Fibroblast of lung (primary cell): Measurements from ENCODE around the gene PTPN22. TPM values are rescaled to one million over a fixed set of nuclear protein-coding genes. Genes with fewer than 3 reads are reported as not detected.

Experiments
- DNase-seq, 2 donors: peaks; one replicate each; pipeline versions ENCODE4 v3.0.0 to v3.0.0-alpha.2; 2010; ENCODE audit warnings: low read depth in 2 of 2
- H2AFZ ChIP-seq: 2 replicates; pipeline ENCODE4 v1.5.1; 2012; ENCODE audit warnings: low read length, control low read depth, inconsistent platforms
- H3K27ac ChIP-seq: 2 replicates; pipeline ENCODE4 v1.5.1; 2011; ENCODE audit warnings: low read length, control low read depth; ENCODE audit not compliant: insufficient read depth
- H3K27me3 ChIP-seq: 2 replicates; pipeline ENCODE4 v1.5.1; 2011; ENCODE audit warnings: mild to moderate bottlenecking, low read length; ENCODE audit not compliant: control insufficient read depth, insufficient read depth
- H3K36me3 ChIP-seq: 2 replicates; pipeline ENCODE4 v1.5.1; 2011; ENCODE audit warnings: low read length; ENCODE audit not compliant: control insufficient read depth, insufficient read depth
- H3K4me1 ChIP-seq: 2 replicates; pipeline ENCODE4 v1.5.1; 2011; ENCODE audit warnings: low read length; ENCODE audit not compliant: control insufficient read depth, insufficient read depth; ENCODE audit errors: extremely low read depth
- H3K4me2 ChIP-seq: 2 replicates; pipeline ENCODE4 v1.5.1; 2011; ENCODE audit warnings: low read length, control low read depth; ENCODE audit not compliant: insufficient read depth; ENCODE audit errors: extremely low read depth
- H3K4me3 ChIP-seq, 4 experiments: fragments of 200-600 bp in 1 of 4; sonication (generic) in 1 of 4; replicated peaks in 1 of 4; 2 replicates each; pipeline ENCODE4 v1.5.1; 2011 to 2016; ENCODE audit warnings: low read length in 4 of 4, low read depth in 3 of 4, mild to moderate bottlenecking in 3 of 4, control low read depth in 2 of 4, inconsistent platforms in 1 of 4, mixed read lengths in 1 of 4; ENCODE audit not compliant: insufficient read depth in 1 of 4; ENCODE audit errors: control extremely low read depth in 1 of 4
- H3K79me2 ChIP-seq: 2 replicates; pipeline ENCODE4 v1.5.1; 2012; ENCODE audit warnings: mild to moderate bottlenecking, low read length, inconsistent platforms; ENCODE audit not compliant: control insufficient read depth, insufficient read depth
- H3K9ac ChIP-seq: 2 replicates; pipeline ENCODE4 v1.5.1; 2011; ENCODE audit warnings: mild to moderate bottlenecking, low read length, control low read depth; ENCODE audit not compliant: insufficient read depth
- H3K9me3 ChIP-seq: 2 replicates; pipeline ENCODE4 v1.5.1; 2012; ENCODE audit warnings: low read depth, low read length; ENCODE audit not compliant: control insufficient read depth, insufficient read depth
- H4K20me1 ChIP-seq: 2 replicates; pipeline ENCODE4 v1.5.1; 2011; ENCODE audit warnings: low read length; ENCODE audit not compliant: control insufficient read depth, insufficient read depth; ENCODE audit errors: extremely low read depth
- CTCF ChIP-seq, 2 donors: IDR thresholded peaks in 1 of 2; conservative IDR thresholded peaks in 1 of 2; 1 replicate in 1 of 2; 2 replicates in 1 of 2; pipeline ENCODE4 v1.5.1; 2011 to 2012; ENCODE audit warnings: low read length in 2 of 2, control low read depth in 1 of 2, inconsistent platforms in 1 of 2, low read depth in 1 of 2, mild to moderate bottlenecking in 1 of 2
- EZH2 ChIP-seq: IDR thresholded peaks from 2 replicates; pipeline ENCODE4 v1.5.1; 2012; ENCODE audit warnings: low read length, control low read depth, mild to moderate bottlenecking; ENCODE audit errors: missing control alignments
- polyA plus RNA-seq, 2 donors: library from polyadenylated mRNA; depleted of rRNA in 1 of 2; stranded (reverse) in 1 of 2; unstranded in 1 of 2; fragments of >200 nt; gene quantifications; 2 replicates each; pipeline ENCODE4 v1.2.1, GENCODE V29; 2011 to 2012; ENCODE audit warnings: missing spikeins in 1 of 2
- total RNA-seq: library from RNA; depleted of rRNA; stranded (reverse); fragments of >200 nt; gene quantifications from 2 replicates; pipeline ENCODE4 v1.2.1, GENCODE V29; 2014

The PTPN22 gene
- total and polyA plus RNA-seq, 2 donors (not counting 1 experiment from before 2014, with no cell fraction given): 0.10 to 0.33 TPM

- H3K4me3 ChIP-seq: no peak overlapping the region
- no peaks in the 10 kb centered on the region for H3K4me1 ChIP-seq
- H3K36me3 ChIP-seq: no peaks in the 10 kb centered on the region
- H4K20me1 ChIP-seq: no peaks in the 10 kb centered on the region
- no peak overlapping the region for H2AFZ ChIP-seq
- H3K27me3 ChIP-seq: no peaks in the 10 kb centered on the region
- peak overlapping the region; percentile 22 for H3K27ac ChIP-seq
- no peak for TF ChIP-seq CTCF (conservative IDR thresholded peaks at IDR 0.05 in 1 of 2, IDR thresholded peaks at IDR 0.05 in 1 of 2; ENCODE audit: low read depth in 1 of 2, low read length in 2 of 2)
- TF ChIP-seq EZH2: no peak
- H3K4me2 ChIP-seq: no peak overlapping the region
- peaks cover 1% of the 10 kb centered on the region for H3K79me2 ChIP-seq
- no peak overlapping the region for H3K9ac ChIP-seq
- H3K9me3 ChIP-seq: no peaks in the 10 kb centered on the region
- no peak for DNase-seq
Observed at GRCh38 chr1:113792471-113792870, 79.0 kb downstream of the PTPN22 start.

DNA sequence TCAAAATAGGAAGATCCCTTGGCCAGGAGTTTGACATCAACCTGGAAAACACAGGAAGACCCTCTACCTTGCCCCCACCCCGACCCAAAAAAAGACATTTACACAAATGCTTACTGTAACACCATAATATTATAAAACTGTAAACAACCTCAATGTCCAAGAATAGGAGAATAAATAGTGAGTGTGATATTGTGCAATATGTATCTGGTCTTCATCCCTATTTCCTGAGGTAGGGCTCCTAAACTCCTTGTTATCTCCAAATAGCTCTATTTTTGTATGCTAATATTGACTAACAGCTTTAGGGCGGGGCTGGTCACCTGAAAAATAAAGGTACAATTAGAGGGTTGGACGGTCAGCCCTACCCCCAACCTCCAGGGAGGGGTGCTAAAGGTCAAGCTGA is 82.7 kb downstream of the PTPN22 start:
- Histone ChIP-seq H3K79me2 (peaks cover 1% of the 10 kb centered on the region), H3K27ac (no peak overlapping the region), H3K4me1 (peaks cover 2% of the 10 kb centered on the region), H3K9ac (no peak overlapping the region), H2AFZ (no peak overlapping the region), H3K36me3 (no peaks in the 10 kb centered on the region), H3K9me3 (no peaks in the 10 kb centered on the region), H3K27me3 (no peaks in the 10 kb centered on the region), H3K4me3 (no peak overlapping the region), H3K4me2 (no peak overlapping the region), H4K20me1 (no peaks in the 10 kb centered on the region)
- TF ChIP-seq CTCF (conservative IDR thresholded peaks at IDR 0.05 in 1 of 2, IDR thresholded peaks at IDR 0.05 in 1 of 2; ENCODE audit: low read depth in 1 of 2, low read length in 2 of 2) (no peak), EZH2 (no peak)
- DNase-seq: no peak

GRCh38 chr1:113787663-113788062 is 83.8 kb downstream of the PTPN22 start:
- no peak overlapping the region for H3K4me3 ChIP-seq
- H2AFZ ChIP-seq: no peak overlapping the region
- peaks cover 2% of the 10 kb centered on the region for H3K4me1 ChIP-seq
- no peaks in the 10 kb centered on the region for H3K9me3 ChIP-seq
- no peaks in the 10 kb centered on the region for H3K27me3 ChIP-seq
- H3K4me2 ChIP-seq: no peak overlapping the region
- peaks cover 4% of the 10 kb centered on the region for H3K79me2 ChIP-seq
- DNase-seq: no peak
- TF ChIP-seq CTCF (conservative IDR thresholded peaks at IDR 0.05 in 1 of 2, IDR thresholded peaks at IDR 0.05 in 1 of 2; ENCODE audit: low read depth in 1 of 2, low read length in 2 of 2) (no peak), EZH2 (no peak)
- H3K9ac ChIP-seq: no peak overlapping the region
- H3K27ac ChIP-seq: no peak overlapping the region
- H4K20me1 ChIP-seq: no peaks in the 10 kb centered on the region
- H3K36me3 ChIP-seq: no peaks in the 10 kb centered on the region
